GM12872 (cell line): Measurements from ENCODE around the gene AP2A2.

Experiments
- TF ChIP-seq, protein P1 (sequence below): IDR thresholded peaks from 3 replicates; pipeline ENCODE4 v1.5.1; 2011; ENCODE audit warnings: low read depth, mild to moderate bottlenecking, low read length, moderate library complexity; ENCODE audit not compliant: insufficient read depth

The AP2A2 gene

GRCh38 chr11:886568-886967 is 39.1 kb upstream of the AP2A2 start:
- TF ChIP-seq, protein P1, sequence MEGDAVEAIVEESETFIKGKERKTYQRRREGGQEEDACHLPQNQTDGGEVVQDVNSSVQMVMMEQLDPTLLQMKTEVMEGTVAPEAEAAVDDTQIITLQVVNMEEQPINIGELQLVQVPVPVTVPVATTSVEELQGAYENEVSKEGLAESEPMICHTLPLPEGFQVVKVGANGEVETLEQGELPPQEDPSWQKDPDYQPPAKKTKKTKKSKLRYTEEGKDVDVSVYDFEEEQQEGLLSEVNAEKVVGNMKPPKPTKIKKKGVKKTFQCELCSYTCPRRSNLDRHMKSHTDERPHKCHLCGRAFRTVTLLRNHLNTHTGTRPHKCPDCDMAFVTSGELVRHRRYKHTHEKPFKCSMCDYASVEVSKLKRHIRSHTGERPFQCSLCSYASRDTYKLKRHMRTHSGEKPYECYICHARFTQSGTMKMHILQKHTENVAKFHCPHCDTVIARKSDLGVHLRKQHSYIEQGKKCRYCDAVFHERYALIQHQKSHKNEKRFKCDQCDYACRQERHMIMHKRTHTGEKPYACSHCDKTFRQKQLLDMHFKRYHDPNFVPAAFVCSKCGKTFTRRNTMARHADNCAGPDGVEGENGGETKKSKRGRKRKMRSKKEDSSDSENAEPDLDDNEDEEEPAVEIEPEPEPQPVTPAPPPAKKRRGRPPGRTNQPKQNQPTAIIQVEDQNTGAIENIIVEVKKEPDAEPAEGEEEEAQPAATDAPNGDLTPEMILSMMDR = no peak

DNA sequence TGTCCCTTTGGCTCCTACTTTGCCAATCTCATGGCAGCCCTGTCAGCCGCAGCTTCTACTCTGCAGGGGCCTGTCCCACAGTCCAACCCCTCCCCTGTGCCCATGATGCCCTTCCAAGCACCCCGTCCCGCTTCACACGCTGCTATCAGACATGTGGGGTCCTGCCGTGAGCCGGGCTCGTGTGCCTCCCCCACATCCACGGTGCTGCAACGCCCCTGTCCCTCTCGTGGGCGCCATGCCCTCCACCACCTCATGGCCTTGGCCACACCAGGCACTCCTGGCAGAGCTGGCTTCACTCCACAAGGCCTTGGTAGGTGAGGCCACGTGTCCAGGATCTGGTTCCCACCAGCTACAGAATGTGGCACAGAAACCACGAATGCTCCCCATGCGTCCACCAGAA is 38.1 kb upstream of the AP2A2 start:
- TF ChIP-seq, protein P1 = no peak

GRCh38 chr11:888310-889212 is 37.1 kb upstream of the AP2A2 start:
- TF ChIP-seq, protein P1 = no peak

DNA sequence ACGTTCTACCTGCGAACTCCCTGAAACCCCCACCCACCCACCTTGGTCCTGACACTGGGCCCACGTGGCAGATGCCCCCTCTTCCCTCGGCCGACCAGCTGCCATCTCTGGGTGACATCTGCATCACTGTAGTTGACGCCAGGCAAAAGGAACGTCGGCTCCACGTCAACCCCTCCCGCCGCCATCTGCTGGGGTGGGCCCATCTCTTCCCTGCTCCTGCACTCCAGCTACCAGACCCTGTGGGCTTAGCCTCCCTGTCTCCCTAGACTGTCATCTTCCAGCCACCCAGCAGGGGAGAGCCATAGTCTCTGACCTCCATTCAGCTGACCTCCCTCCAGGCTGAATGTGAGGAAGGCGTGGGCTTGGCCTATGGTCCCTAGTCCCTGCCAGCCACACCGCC is 36.4 kb upstream of the AP2A2 start:
- TF ChIP-seq, protein P1 = no peak

GRCh38 chr11:889687-890475 is 35.8 kb upstream of the AP2A2 start:
- TF ChIP-seq, protein P1 = no peak

- TF ChIP-seq, protein P1 = no peak
Observed at GRCh38 chr11:890794-891540, 34.7 kb upstream of the AP2A2 start.

GRCh38 chr11:893008-893654 is 32.5 kb upstream of the AP2A2 start:
- TF ChIP-seq, protein P1 = no peak
